H1 (cell line): ENCODE results near the gene SHISA8. TPM values are rescaled to one million over a fixed set of nuclear protein-coding genes. Genes with fewer than 3 reads are reported as not detected.

ENCODE experiments used
- BCL11A ChIP-seq, 2 experiments: IDR thresholded peaks; one replicate each; pipeline ENCODE4 v1.6.1; 2011; ENCODE audit warnings: low read depth in 2 of 2, low read length in 2 of 2, mild to moderate bottlenecking in 2 of 2
- BRCA1 ChIP-seq: IDR thresholded peaks from 2 replicates; pipeline ENCODE4 v1.6.1; 2012; ENCODE audit warnings: low read depth, low read length, improper control_type of control experiment
- CBX5 ChIP-seq: fragments of 300-800, 300-1000 bp; sonication (generic); IDR thresholded peaks from 2 replicates; pipeline ENCODE4 v1.7.1; 2016; ENCODE audit warnings: antibody characterized with exemption, low read length, low read depth
- CHD1 ChIP-seq: IDR thresholded peaks from 2 replicates; pipeline ENCODE4 v1.6.1; 2012; ENCODE audit warnings: low read depth, low read length, improper control_type of control experiment
- CHD2 ChIP-seq: IDR thresholded peaks from 2 replicates; pipeline ENCODE4 v1.6.1; 2012; ENCODE audit warnings: low read length, improper control_type of control experiment
- CTBP2 ChIP-seq: IDR thresholded peaks from 2 replicates; pipeline ENCODE4 v1.7.0; 2011; ENCODE audit warnings: borderline replicate concordance, mild to moderate bottlenecking, moderate library complexity, mixed read lengths, low read length; ENCODE audit not compliant: insufficient read depth, insufficient read length
- HDAC6 ChIP-seq: IDR thresholded peaks from one replicate; pipeline ENCODE4 v1.7.1; 2012; ENCODE audit warnings: low read depth, mild to moderate bottlenecking, inconsistent platforms, low read length, moderate library complexity
- KDM1A ChIP-seq: fragments of 200-600, 300-600 bp; sonication (generic); IDR thresholded peaks from 2 replicates; pipeline ENCODE4 v1.7.1; 2016; ENCODE audit warnings: mild to moderate bottlenecking, low read length, borderline replicate concordance
- KDM4A ChIP-seq: IDR thresholded peaks from one replicate; pipeline ENCODE4 v1.7.1; 2012; ENCODE audit warnings: low read depth, mild to moderate bottlenecking, moderate library complexity, low read length, inconsistent platforms; ENCODE audit not compliant: severe bottlenecking
- NANOG ChIP-seq: IDR thresholded peaks from 2 replicates; pipeline ENCODE4 v1.6.1; 2011; ENCODE audit warnings: low read length, low read depth, mild to moderate bottlenecking, inconsistent platforms; ENCODE audit not compliant: insufficient read depth, poor library complexity, severe bottlenecking
- PHF8 ChIP-seq: fragments of 200-600 bp; sonication (generic); conservative IDR thresholded peaks from 2 replicates; pipeline ENCODE4 v1.7.1; 2012; ENCODE audit warnings: low read depth, mild to moderate bottlenecking, inconsistent platforms, low read length, moderate library complexity
- POLR2AphosphoS5 ChIP-seq: IDR thresholded peaks from 2 replicates; pipeline ENCODE4 v1.6.1; 2011; ENCODE audit warnings: low read depth, low read length
- RBBP5 ChIP-seq: IDR thresholded peaks from 2 replicates; pipeline ENCODE4 v1.7.1; 2012; ENCODE audit warnings: low read depth, mild to moderate bottlenecking, inconsistent platforms, low read length, moderate library complexity, borderline replicate concordance
- RFX5 ChIP-seq: IDR thresholded peaks from 2 replicates; pipeline ENCODE4 v1.6.1; 2011; ENCODE audit warnings: low read depth, low read length, improper control_type of control experiment, borderline replicate concordance
- SIN3A ChIP-seq, 2 experiments: IDR thresholded peaks in 1 of 2; conservative IDR thresholded peaks in 1 of 2; 2 replicates each; pipeline ENCODE4 v1.6.1; 2011 to 2012; ENCODE audit warnings: low read length in 2 of 2, improper control_type of control experiment in 1 of 2, low read depth in 1 of 2, mild to moderate bottlenecking in 1 of 2
- SIRT6 ChIP-seq: IDR thresholded peaks from one replicate; pipeline ENCODE4 v1.7.1; 2012; ENCODE audit warnings: low read length, inconsistent platforms
- SIX5 ChIP-seq: IDR thresholded peaks from 2 replicates; pipeline ENCODE4 v1.6.1; 2011; ENCODE audit warnings: mild to moderate bottlenecking, low read depth, low read length
- SP2 ChIP-seq: IDR thresholded peaks from 2 replicates; pipeline ENCODE4 v1.6.1; 2012; ENCODE audit warnings: mild to moderate bottlenecking, low read length, inconsistent platforms
- TAF1 ChIP-seq: IDR thresholded peaks from 2 replicates; pipeline ENCODE4 v1.6.1; 2011; ENCODE audit warnings: mild to moderate bottlenecking, low read depth, low read length
- TAF7 ChIP-seq: optimal IDR thresholded peaks from 2 replicates; pipeline ENCODE3; 2011; ENCODE audit warnings: low read depth, mild to moderate bottlenecking, inconsistent platforms, low read length, moderate library complexity, borderline replicate concordance
- TCF12 ChIP-seq: IDR thresholded peaks from 2 replicates; pipeline ENCODE4 v1.6.1; 2011; ENCODE audit warnings: low read depth, mild to moderate bottlenecking, low read length
- polyA plus RNA-seq, 7 experiments: library from polyadenylated mRNA; depleted of rRNA in 3 of 7; stranded (reverse) in 5 of 7; unstranded in 2 of 7; fragments of >200 nt in 5 of 7; fragments of 200-250 nt in 2 of 7; gene quantifications; 1 replicate in 5 of 7; 2 replicates in 1 of 7; 4 replicates in 1 of 7; pipeline versions ENCODE4 v1.2.1 to v1.2.3, GENCODE V29; 2011 to 2013; ENCODE audit warnings: missing spikeins in 2 of 7, mixed read lengths in 2 of 7
- total RNA-seq: library from RNA; stranded (reverse); fragmentation: NEBNext Ultra II Directional; extraction: Animal tissue kit (Norgen Biotek cat#: 25700); gene quantifications from 2 replicates; pipeline ENCODE4 v1.2.1, GENCODE V29; 2021
- TF ChIP-seq, protein P1 (sequence below), 3 experiments: IDR thresholded peaks; 1 replicate in 2 of 3; 2 replicates in 1 of 3; pipeline versions ENCODE4 v1.5.1 to v1.6.1; 2011; ENCODE audit warnings: low read length in 3 of 3, mild to moderate bottlenecking in 3 of 3, inconsistent platforms in 2 of 3, low read depth in 1 of 3, moderate library complexity in 1 of 3; ENCODE audit not compliant: insufficient read depth in 1 of 3; ENCODE audit errors: control extremely low read depth in 1 of 3

The SHISA8 gene
- total and polyA plus RNA-seq, 2 of the 8 experiments (the other 6 are each of a cell fraction or from before 2014, with no cell fraction given) = 0.14 to 0.89 TPM

DNA sequence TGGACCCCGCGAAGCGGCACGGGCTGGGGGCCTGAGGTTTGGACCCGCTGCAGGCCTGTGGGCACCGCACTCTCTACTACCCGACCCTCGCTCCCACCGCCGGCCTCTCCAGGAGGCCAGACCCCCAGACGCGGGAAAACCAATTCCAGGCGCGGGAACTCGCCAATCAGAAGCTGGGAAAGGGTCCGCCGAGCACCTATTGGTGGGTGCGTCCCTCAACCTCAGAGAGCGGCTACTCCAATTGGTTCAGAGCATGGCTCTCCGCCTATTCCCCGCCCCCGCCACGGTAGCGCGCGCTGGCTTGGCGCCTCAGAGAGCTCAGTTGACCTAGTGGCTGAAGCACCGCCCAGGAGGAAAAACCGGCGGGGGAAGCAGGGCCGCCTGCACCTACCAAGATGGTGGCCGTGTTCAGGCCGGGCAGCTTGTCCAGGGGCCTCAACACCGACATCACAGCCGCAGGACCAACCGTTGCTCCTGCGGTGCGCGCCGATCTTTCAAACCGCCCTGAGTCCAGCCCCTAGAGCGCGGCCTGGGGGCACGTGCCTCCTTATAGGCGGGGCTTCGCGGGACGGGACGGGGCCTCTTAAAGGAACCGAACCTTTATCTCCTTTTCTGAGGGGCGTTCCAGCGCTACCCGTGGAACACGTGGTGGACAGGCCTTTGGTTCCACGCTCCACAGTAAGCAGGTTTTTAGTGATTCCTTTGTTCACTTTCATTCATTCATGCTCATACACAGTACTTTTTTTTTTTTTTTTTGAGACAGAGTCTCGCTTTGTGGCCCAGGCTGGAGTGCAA is 32.0 kb upstream of the SHISA8 start, which contains the start of gene CENPM (continued):
- TF ChIP-seq, protein P1, sequence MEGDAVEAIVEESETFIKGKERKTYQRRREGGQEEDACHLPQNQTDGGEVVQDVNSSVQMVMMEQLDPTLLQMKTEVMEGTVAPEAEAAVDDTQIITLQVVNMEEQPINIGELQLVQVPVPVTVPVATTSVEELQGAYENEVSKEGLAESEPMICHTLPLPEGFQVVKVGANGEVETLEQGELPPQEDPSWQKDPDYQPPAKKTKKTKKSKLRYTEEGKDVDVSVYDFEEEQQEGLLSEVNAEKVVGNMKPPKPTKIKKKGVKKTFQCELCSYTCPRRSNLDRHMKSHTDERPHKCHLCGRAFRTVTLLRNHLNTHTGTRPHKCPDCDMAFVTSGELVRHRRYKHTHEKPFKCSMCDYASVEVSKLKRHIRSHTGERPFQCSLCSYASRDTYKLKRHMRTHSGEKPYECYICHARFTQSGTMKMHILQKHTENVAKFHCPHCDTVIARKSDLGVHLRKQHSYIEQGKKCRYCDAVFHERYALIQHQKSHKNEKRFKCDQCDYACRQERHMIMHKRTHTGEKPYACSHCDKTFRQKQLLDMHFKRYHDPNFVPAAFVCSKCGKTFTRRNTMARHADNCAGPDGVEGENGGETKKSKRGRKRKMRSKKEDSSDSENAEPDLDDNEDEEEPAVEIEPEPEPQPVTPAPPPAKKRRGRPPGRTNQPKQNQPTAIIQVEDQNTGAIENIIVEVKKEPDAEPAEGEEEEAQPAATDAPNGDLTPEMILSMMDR (IDR thresholded peaks at IDR 0.05; ENCODE audit: control extremely low read depth in 1 of 3, insufficient read depth in 1 of 3, low read depth in 1 of 3, low read length in 3 of 3) = no peak
- TF ChIP-seq RBBP5 (peak; percentile 44; the same call in 1 of the 2 replicates), CHD2 (peak; percentile 89), PHF8 (peak; percentile 87), RFX5 (no peak), TCF12 (no peak), HDAC6 (no peak), BCL11A (IDR thresholded peaks at IDR 0.05; ENCODE audit: low read depth in 2 of 2, low read length in 2 of 2) (no peak), SIRT6 (no peak), KDM4A (peak; percentile 84), CBX5 (no peak), SP2 (peak; percentile 82), NANOG (no peak), KDM1A (peak; percentile 33; the same call in 1 of the 2 replicates), SIX5 (no peak), BRCA1 (no peak), TAF1 (peak; percentile 62), POLR2AphosphoS5 (no peak; the same call in 1 of the 2 replicates), CHD1 (no peak), SIN3A (conservative IDR thresholded peaks at IDR 0.05 in 1 of 2, IDR thresholded peaks at IDR 0.05 in 1 of 2; ENCODE audit: low read depth in 1 of 2, low read length in 2 of 2) (no peak), TAF7 (no peak), CTBP2 (no peak)
